Measurements from ENCODE around the gene JPH3.

Gene JPH3

GRCh38 chr16:87622756-87623319 is 20.5 kb downstream of the JPH3 start:
- DNase-seq (ENCODE audit: insufficient read length, low spot score), result no peak
- FAIRE-seq, result no peak

GRCh38 chr16:87625241-87625797 is 23.0 kb downstream of the JPH3 start:
- FAIRE-seq, result no peak

GRCh38 chr16:87626401-87626800 is 24.1 kb downstream of the JPH3 start:
- FAIRE-seq, result no peak
- DNase-seq (ENCODE audit: insufficient read length, low spot score), result no peak

More at GRCh38 chr16:87625241-87625797, 23.0 kb downstream of the JPH3 start:
- DNase-seq (ENCODE audit: insufficient read length, low spot score), result no peak

GRCh38 chr16:87626905-87627304 is 24.6 kb downstream of the JPH3 start:
- FAIRE-seq (no peak), DNase-seq (ENCODE audit: insufficient read length, low spot score) (no peak)

- FAIRE-seq (no peak), DNase-seq (ENCODE audit: insufficient read length, low spot score) (no peak)
Observed at GRCh38 chr16:87627542-87628245, 25.4 kb downstream of the JPH3 start.

GRCh38 chr16:87628246-87628923 is 26.1 kb downstream of the JPH3 start:
- DNase-seq (ENCODE audit: insufficient read length, low spot score), result no peak
- no peak for FAIRE-seq

GRCh38 chr16:87628940-87629339 is 26.6 kb downstream of the JPH3 start:
- FAIRE-seq (no peak), DNase-seq (ENCODE audit: insufficient read length, low spot score) (no peak)

GRCh38 chr16:87631067-87631466 is 28.8 kb downstream of the JPH3 start:
- no peak for FAIRE-seq
- no peak for DNase-seq (ENCODE audit: insufficient read length, low spot score)

- FAIRE-seq (no peak), DNase-seq (ENCODE audit: insufficient read length, low spot score) (no peak)
Observed at GRCh38 chr16:87634411-87634810, 32.1 kb downstream of the JPH3 start.

- FAIRE-seq (peak; percentile 26), DNase-seq (ENCODE audit: insufficient read length, low spot score) (peak; percentile 75)
Observed at GRCh38 chr16:87635541-87636049, 33.3 kb downstream of the JPH3 start.

- DNase-seq (ENCODE audit: insufficient read length, low spot score) (peak; percentile 91), FAIRE-seq (peak; percentile 23)
Observed at GRCh38 chr16:87636050-87636684, 33.9 kb downstream of the JPH3 start.

GRCh38 chr16:87636741-87637140 is 34.4 kb downstream of the JPH3 start:
- FAIRE-seq (no peak), DNase-seq (ENCODE audit: insufficient read length, low spot score) (no peak)

GRCh38 chr16:87637357-87637756 is 35.0 kb downstream of the JPH3 start:
- FAIRE-seq (no peak), DNase-seq (ENCODE audit: insufficient read length, low spot score) (no peak)

- FAIRE-seq, result no peak
- DNase-seq (ENCODE audit: insufficient read length, low spot score), result no peak
Observed at GRCh38 chr16:87638736-87639135, 36.4 kb downstream of the JPH3 start.

- FAIRE-seq (no peak), DNase-seq (ENCODE audit: insufficient read length, low spot score) (no peak)
Observed at GRCh38 chr16:87641721-87642120, 39.4 kb downstream of the JPH3 start.

GRCh38 chr16:87642491-87642890 is 40.2 kb downstream of the JPH3 start:
- FAIRE-seq (no peak), DNase-seq (ENCODE audit: insufficient read length, low spot score) (no peak)

- no peak for DNase-seq (ENCODE audit: insufficient read length, low spot score)
- no peak for FAIRE-seq
Observed at GRCh38 chr16:87644186-87644585, 41.9 kb downstream of the JPH3 start.

GRCh38 chr16:87644596-87644995 is 42.3 kb downstream of the JPH3 start:
- no peak for FAIRE-seq

GRCh38 chr16:87645802-87646201 is 43.5 kb downstream of the JPH3 start:
- DNase-seq (ENCODE audit: insufficient read length, low spot score), result no peak
- FAIRE-seq, result no peak

More at GRCh38 chr16:87644596-87644995, 42.3 kb downstream of the JPH3 start:
- DNase-seq (ENCODE audit: insufficient read length, low spot score), result no peak

- FAIRE-seq (no peak), DNase-seq (ENCODE audit: insufficient read length, low spot score) (no peak)
Observed at GRCh38 chr16:87647431-87648185, 45.3 kb downstream of the JPH3 start.
